Frontal cortex (tissue), 4 donors: ENCODE data around the gene PRX. TPM values are rescaled to one million over a fixed set of nuclear protein-coding genes. Genes with fewer than 3 reads are reported as not detected.
"Not testable (repeated sequence)": the region's sequence is repeated elsewhere in the genome, so short reads cannot be mapped to it uniquely, and the experiment has no call there.

Source experiments
- DNase-seq, 2 donors: peaks; one replicate each; pipeline ENCODE4 v3.0.0; 2012; ENCODE audit warnings: low spot score in 2 of 2
- FAIRE-seq: peaks from 2 replicates; lab custom pipeline; 2012; peaks lifted over from hg19 to GRCh38; lab: Jason Lieb, UNC
- total RNA-seq: library from RNA; depleted of rRNA; stranded (reverse); fragments of >200 nt; gene quantifications from one replicate; pipeline ENCODE4 v1.2.3, GENCODE V29; 2014
- donor health status: control.
- donor health status: control.
- donor health status: control.

Gene PRX
- total RNA-seq, result 1.2 TPM

DNA sequence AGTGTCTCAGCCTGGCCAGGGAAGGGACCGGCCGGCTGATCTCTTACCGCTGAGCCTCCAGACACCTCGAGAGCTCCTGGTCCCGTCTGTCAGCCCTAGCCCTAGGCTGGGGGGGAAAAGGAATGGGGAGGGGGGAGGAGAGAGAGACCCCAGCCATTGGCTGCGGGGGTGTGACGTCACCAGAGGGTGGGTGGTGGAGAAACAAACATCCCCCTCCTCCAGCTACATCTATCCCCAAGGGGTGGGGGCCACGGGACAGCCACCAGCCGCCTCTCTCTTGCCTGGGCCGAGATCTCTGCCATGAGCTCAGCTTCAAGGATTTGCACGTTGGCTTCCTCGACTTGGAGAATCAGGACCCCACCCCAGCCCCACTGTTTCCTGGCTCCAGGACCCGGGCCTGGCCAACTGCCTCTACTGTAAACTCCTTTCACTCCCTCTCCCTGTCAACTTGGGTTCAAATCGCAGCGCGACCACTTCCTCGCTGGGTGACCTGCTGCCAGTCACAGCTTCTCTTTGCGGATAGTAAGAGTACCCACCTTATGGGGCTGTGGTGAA, at the start of gene PRX:
PRX (minus strand) TSS at position 88 of the 555 bp plus-strand sequence. CDS start 5,446 bp downstream, outside the sequence.
- DNase-seq (no peak), FAIRE-seq (no peak)

GRCh38 chr19:40461669-40462221, 48.6 kb upstream of the PRX start:
- no peak for FAIRE-seq
- no peak for DNase-seq

- DNase-seq (no peak), FAIRE-seq (no peak)
Measured at GRCh38 chr19:40460185-40460584, 47.0 kb upstream of the PRX start.

DNA sequence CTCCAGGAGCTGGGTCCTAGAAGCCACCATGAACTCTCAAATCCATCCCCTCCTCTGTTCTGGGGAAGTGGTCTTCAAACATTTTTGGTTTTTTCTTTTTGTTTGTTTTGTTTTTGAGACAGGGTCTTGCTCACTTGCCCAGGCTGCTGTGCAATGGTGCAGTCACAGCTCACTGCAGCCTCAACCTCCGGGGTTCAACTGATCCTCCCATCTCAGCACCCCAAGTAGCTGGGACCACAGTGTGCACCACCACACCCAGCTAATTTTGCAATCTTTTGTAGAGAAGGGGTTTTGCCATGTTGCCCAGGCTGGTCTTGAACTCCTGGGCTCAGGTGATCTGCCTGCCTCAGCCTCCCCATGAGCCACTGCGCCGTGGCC, 45.4 kb upstream of the PRX start:
- DNase-seq (no peak), FAIRE-seq (no peak)

DNA sequence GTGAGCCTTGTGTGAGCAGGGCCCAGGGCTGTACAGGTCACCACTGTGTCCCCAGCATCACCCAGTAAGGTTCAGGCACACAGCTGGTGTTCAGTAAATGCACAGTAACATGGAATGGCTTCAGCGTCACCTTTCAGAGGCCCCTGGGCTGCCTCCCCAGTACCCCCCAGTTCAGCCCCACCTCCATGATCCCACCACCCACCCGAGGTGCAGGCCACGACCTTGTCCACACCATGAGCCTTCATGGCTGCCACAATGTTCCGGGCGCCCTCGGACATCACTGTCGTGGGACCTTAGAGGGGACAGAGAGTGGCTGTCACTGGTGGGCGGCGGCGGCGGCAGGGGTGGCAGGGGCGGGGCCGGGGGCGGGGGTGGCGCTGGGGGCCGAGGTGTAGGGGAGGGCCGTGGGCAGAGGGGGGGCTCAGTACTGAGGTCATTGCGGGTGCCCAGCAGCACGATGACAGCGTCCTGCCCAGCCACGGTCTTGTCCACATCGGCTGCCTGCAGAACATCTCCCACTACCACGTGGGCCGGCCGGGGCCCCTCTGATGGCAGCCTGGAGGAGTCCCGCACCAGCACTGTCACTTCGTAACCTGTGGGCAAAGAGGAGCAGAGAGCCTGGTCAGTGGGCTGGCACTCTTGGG, 44.9 kb upstream of the PRX start:
- FAIRE-seq (no peak), DNase-seq (no peak)

GRCh38 chr19:40457048-40457447, 43.9 kb upstream of the PRX start:
- DNase-seq (no peak), FAIRE-seq (no peak)

DNA sequence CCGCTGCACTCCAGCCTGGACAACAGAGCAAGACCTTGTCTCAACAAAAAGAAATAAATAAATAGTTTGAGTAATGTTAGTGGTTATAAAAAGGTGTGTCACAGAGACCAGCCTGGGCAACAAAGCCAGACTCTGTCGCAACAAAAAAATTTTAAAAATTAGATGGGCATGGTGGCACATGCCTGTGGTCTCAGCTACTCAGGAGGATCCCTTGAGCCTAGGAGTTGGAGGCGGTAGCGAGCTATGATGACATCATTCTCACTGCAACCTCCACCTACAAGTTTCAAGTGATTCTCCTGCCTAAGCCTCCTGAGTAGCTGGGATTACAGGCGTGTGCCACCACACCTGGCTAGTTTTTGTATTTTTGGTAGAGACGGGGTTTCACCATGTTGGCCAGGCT, 40.8 kb upstream of the PRX start:
- not testable (repeated sequence) for FAIRE-seq, DNase-seq

DNA sequence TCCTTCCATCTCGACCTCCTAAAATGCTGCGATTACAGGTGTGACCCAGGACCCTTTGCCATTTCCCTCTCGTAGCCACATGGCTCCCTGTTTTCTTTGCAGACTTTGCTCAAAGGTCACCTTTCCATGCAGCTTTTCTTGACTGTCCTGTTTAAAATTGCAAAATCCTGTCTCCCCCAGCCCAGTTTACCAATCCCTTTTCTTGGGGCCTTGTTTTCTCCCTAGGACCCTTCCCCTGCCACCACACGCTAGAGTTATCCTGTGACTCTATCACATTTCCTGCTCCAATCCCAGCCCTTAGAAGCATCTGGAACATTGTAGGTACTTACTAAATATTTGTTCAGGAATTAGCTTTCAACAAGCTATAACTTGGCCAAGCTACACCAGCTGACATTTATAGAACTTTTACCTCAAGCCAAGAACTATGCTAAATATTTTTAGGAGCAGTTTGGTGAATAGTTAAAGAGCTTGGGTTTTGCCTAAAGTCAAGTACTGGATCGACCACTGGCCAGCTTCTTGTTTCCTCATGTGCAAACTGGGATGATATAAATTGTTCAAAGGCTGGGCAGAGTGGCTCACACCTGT, 40.1 kb upstream of the PRX start:
- FAIRE-seq (no peak), DNase-seq (no peak)

DNA sequence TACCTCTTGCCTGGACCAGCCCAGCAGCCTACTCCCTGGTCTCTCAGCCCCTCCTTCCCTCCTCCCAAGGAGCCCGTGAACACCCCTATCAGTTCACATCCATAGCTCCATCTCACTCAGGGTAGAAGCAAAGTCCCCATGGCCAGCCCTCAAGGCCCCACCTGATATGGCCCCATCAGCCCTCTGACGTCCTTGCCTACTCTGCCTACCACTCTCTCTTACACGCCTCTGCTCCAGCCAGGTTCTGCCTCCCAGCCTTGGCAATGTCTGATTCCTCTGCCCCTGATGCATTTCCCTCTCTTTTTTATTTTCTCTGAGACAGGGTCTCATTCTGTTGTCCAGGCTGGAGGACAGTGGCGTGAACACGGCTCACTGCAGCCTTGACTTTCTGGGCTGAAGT, 38.8 kb upstream of the PRX start:
- DNase-seq, result no peak
- FAIRE-seq, result no peak

- DNase-seq (no peak), FAIRE-seq (no peak)
Measured at GRCh38 chr19:40450664-40451063, 37.5 kb upstream of the PRX start.

- DNase-seq (no peak), FAIRE-seq (no peak)
Measured at GRCh38 chr19:40449506-40449905, 36.3 kb upstream of the PRX start.

GRCh38 chr19:40446263-40446784, 33.1 kb upstream of the PRX start:
- FAIRE-seq, result no peak
- no peak for DNase-seq

GRCh38 chr19:40445780-40446262, 32.6 kb upstream of the PRX start:
- DNase-seq (no peak), FAIRE-seq (no peak)

- DNase-seq (no peak), FAIRE-seq (no peak)
Measured at GRCh38 chr19:40444825-40445312, 31.7 kb upstream of the PRX start.

- DNase-seq, result peak; percentile 97
- FAIRE-seq, result no peak
Measured at GRCh38 chr19:40444000-40444824, 31.0 kb upstream of the PRX start, which contains the start of gene SERTAD3. SERTAD3 (minus strand) TSS chr19:40444335; CDS start chr19:40442080, 2,255 bp downstream.

DNA sequence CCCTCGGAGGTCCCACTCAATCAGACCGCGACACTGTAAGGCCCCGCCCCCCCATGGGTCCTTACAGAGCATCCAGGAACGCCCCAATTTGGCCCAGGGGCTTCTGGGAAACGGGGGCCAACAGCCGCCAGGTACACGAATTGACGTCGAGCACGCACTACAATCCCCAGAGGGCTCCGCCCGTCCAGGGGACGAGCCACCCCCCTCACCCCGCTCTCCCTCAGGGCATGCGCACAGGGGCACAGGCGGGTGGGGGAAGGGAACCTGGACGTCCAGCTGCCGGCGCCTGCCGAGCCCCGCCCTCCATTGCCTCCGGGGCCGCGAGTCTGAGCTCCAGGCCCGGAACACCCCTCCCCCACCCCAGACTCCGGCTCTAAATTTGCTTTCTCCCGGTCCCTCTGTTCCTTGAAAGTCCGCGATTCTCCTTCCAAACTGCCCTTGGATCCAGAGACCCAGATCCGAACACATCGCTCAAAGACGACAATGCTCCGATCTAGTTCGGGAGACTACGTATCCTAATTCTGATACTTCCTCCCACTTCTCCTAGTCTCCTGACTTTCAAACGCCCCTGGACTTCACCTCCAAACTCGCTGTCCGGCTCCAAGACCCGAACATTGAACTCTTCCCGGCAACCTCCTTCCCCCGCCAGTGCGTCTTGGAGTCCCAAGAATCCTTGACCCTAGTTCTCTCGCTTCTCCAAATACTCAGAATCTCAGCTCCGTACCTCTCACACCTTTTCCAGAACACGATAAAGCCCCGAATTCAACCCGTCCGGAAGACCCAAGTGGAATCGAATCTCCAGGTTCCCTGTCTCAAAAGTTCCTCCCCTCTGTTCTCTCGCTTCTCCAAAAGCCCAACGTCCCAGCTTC, 30.2 kb upstream of the PRX start:
- FAIRE-seq (no peak), DNase-seq (peak; percentile 90 to 92)

DNA sequence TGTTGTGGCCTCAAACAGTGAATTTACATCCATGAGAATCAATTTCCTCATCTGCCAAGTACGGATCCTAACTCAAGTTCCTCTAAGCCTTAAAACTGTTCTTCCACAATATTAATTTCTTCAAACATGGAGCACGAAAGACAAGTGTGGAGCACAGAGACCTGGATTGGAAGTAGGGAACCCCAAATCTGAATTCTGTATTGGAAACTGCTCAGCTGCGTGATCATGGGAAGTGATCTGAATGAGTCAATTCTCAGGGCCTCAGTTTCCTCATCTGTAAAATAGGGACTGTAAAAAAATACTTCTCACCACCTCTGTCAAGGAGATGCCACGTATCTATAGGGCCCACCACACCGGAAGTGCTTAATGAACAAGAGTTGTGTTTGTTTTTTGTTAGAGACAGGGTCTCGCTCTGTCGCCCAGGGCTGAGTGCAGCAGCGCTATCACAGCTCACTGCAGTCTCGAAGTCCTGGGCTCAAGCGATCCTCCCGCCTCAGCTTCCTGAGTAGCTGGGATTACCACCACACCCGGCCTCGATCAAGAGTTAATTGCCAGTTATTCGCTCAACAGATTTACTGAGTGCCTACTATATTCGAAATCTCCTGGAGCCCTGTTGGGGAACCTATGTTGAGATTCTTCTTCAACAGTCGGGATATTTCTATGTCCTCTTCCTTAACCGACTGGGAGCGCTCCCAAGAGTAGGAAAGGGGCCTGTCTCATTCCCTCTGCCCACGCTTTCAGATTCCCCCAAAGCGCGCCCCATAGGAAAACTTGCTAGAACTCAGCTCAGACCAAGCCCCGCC, 29.4 kb upstream of the PRX start:
- FAIRE-seq (no peak), DNase-seq (no peak)

- FAIRE-seq, result no peak
- no peak for DNase-seq
Measured at GRCh38 chr19:40441719-40442253, 28.6 kb upstream of the PRX start.
